Activated T-helper 1 cell treated with anti-CD3 and anti-CD28 coated beads, Interleukin-2, amount 50 U/mL, for 16 hours (primary cell): ENCODE data around the gene S100A7A.

Experiments used
- DNase-seq, 2 donors: peaks; one replicate each; pipeline ENCODE4 v3.0.0-alpha.2; 2020; ENCODE audit warnings: low read depth in 1 of 2, low spot score in 1 of 2

S100A7A gene

GRCh38 chr1:153415850-153416570, at the start of gene S100A7A:
Gene S100A7A, plus strand, starts transcription at chr1:153416520. Its CDS starts 1,563 bp downstream, at chr1:153418083.
- no peak for DNase-seq

- DNase-seq: no peak
Observed at GRCh38 chr1:153367090-153367489, 49.2 kb upstream of the S100A7A start.

GRCh38 chr1:153368495-153368894, 47.8 kb upstream of the S100A7A start:
- DNase-seq: no peak

- no peak for DNase-seq
Observed at GRCh38 chr1:153370146-153370545, 46.2 kb upstream of the S100A7A start.

GRCh38 chr1:153371231-153371630, 45.1 kb upstream of the S100A7A start:
- no peak for DNase-seq

GRCh38 chr1:153372571-153372970, 43.7 kb upstream of the S100A7A start:
- no peak for DNase-seq

GRCh38 chr1:153374071-153374470, 42.2 kb upstream of the S100A7A start:
- no peak for DNase-seq

- DNase-seq: no peak
Observed at GRCh38 chr1:153375511-153375910, 40.8 kb upstream of the S100A7A start, which contains the start of gene S100A12. Gene S100A12, minus strand, starts transcription at chr1:153375621. Its CDS starts 1,029 bp downstream, at chr1:153374592.

GRCh38 chr1:153379591-153379990, 36.7 kb upstream of the S100A7A start:
- DNase-seq: no peak

- DNase-seq: no peak
Observed at GRCh38 chr1:153380711-153381110, 35.6 kb upstream of the S100A7A start.

GRCh38 chr1:153384958-153385580, 31.3 kb upstream of the S100A7A start:
- DNase-seq: no peak

- DNase-seq: no peak
Observed at GRCh38 chr1:153386500-153386901, 29.8 kb upstream of the S100A7A start.

- DNase-seq: no peak
Observed at GRCh38 chr1:153387001-153387400, 29.3 kb upstream of the S100A7A start.

GRCh38 chr1:153387785-153388184, 28.5 kb upstream of the S100A7A start:
- no peak for DNase-seq

GRCh38 chr1:153389401-153389800, 26.9 kb upstream of the S100A7A start:
- DNase-seq: no peak

- DNase-seq: no peak
Observed at GRCh38 chr1:153389973-153390879, 26.1 kb upstream of the S100A7A start.

- no peak for DNase-seq
Observed at GRCh38 chr1:153390938-153391710, 25.2 kb upstream of the S100A7A start, which contains the start of gene S100A8. Gene S100A8, minus strand, starts transcription at chr1:153391073. Its CDS starts 538 bp downstream, at chr1:153390535.

GRCh38 chr1:153392258-153392657, 24.1 kb upstream of the S100A7A start:
- DNase-seq: no peak

- DNase-seq: no peak
Observed at GRCh38 chr1:153392822-153393221, 23.5 kb upstream of the S100A7A start.

- DNase-seq: no peak
Observed at GRCh38 chr1:153393926-153394325, 22.4 kb upstream of the S100A7A start.

GRCh38 chr1:153394391-153394790, 21.9 kb upstream of the S100A7A start:
- no peak for DNase-seq
